ENCODE data around the gene GSN.

GSN gene

GRCh38 chr9:121326130-121326838, 58.3 kb downstream of the GSN start:
- no peak for DNase-seq

GRCh38 chr9:121326901-121327613, 59.1 kb downstream of the GSN start:
- DNase-seq: no peak

- no peak for DNase-seq
Observed at GRCh38 chr9:121328476-121328875, 60.5 kb downstream of the GSN start.

- DNase-seq: no peak
Observed at GRCh38 chr9:121328876-121329681, 61.1 kb downstream of the GSN start.

GRCh38 chr9:121331549-121331948, 63.6 kb downstream of the GSN start:
- DNase-seq: no peak

- DNase-seq: no peak
Observed at GRCh38 chr9:121331992-121332685, 64.2 kb downstream of the GSN start.

- no peak for DNase-seq
Observed at GRCh38 chr9:121333950-121334773, 66.2 kb downstream of the GSN start.

- no peak for DNase-seq
Observed at GRCh38 chr9:121336665-121337064, 68.7 kb downstream of the GSN start.

GRCh38 chr9:121339437-121339836, 71.5 kb downstream of the GSN start:
- no peak for DNase-seq

- DNase-seq: no peak
Observed at GRCh38 chr9:121340676-121341392, 72.9 kb downstream of the GSN start.

- DNase-seq: no peak
Observed at GRCh38 chr9:121344184-121344583, 76.2 kb downstream of the GSN start.

GRCh38 chr9:121345070-121345469, 77.1 kb downstream of the GSN start:
- no peak for DNase-seq

GRCh38 chr9:121348221-121348620, 80.3 kb downstream of the GSN start:
- no peak for DNase-seq

- no peak for DNase-seq
Observed at GRCh38 chr9:121349009-121349408, 81.0 kb downstream of the GSN start.

GRCh38 chr9:121350036-121350435, 82.1 kb downstream of the GSN start:
- DNase-seq: no peak

- DNase-seq: no peak
Observed at GRCh38 chr9:121350993-121351561, 83.1 kb downstream of the GSN start.

- no peak for DNase-seq
Observed at GRCh38 chr9:121353241-121354061, 85.5 kb downstream of the GSN start.

GRCh38 chr9:121354141-121354540, 86.2 kb downstream of the GSN start:
- DNase-seq: no peak

GRCh38 chr9:121354762-121355161, 86.8 kb downstream of the GSN start:
- no peak for DNase-seq

GRCh38 chr9:121357011-121357410, 89.0 kb downstream of the GSN start:
- no peak for DNase-seq

Measured in GOT3 (cell line).